A673 (cell line): Measurements from ENCODE around the gene MYO6. TPM values are rescaled to one million over a fixed set of nuclear protein-coding genes. Genes with fewer than 3 reads are reported as not detected.

Source experiments
- BruUV-seq: library from RNA; stranded (reverse); fragments of 400-500 nt; replicated peaks from 2 replicates; lab custom pipeline; 2021; lab: Mats Ljungman, UMichigan
- CTCF ChIA-PET: fragments of 300-600 bp; sonication (Branson Sonifier 250); formaldehyde crosslinking; loops from one replicate; lab custom pipeline; 2022; ENCODE audit warnings: antibody characterized with exemption; lab: Charles Lee
- POLR2A ChIA-PET: fragments of 300-600 bp; sonication (Branson Sonifier 250); formaldehyde crosslinking; loops from one replicate; lab custom pipeline; 2022; ENCODE audit warnings: antibody characterized with exemption; ENCODE audit not compliant: low non-redundant PET; lab: Charles Lee
- DNase-seq: peaks from one replicate; pipeline ENCODE4 v3.0.0-alpha.2; 2015; ENCODE audit warnings: low spot score
- H3K27ac ChIP-seq: fragments of 200-600 bp; sonication (generic); 2 replicates; pipeline ENCODE4 v1.5.1; 2016; ENCODE audit warnings: mixed run types, low read depth, mild to moderate bottlenecking, mixed read lengths, antibody characterized with exemption, low read length; ENCODE audit not compliant: poor library complexity, severe bottlenecking
- H3K27me3 ChIP-seq: fragments of 200-600 bp; sonication (generic); replicated peaks from 2 replicates; pipeline ENCODE4 v1.6.1; 2017; ENCODE audit warnings: mixed run types, low read depth, mild to moderate bottlenecking, mixed read lengths, antibody characterized with exemption, low read length; ENCODE audit not compliant: insufficient read depth, poor library complexity
- H3K36me3 ChIP-seq: fragments of 200-600 bp; sonication (generic); 2 replicates; pipeline ENCODE4 v1.6.1; 2016; ENCODE audit warnings: mixed run types, mild to moderate bottlenecking, mixed read lengths, antibody characterized with exemption, low read length; ENCODE audit not compliant: insufficient read depth, poor library complexity, severe bottlenecking
- H3K4me1 ChIP-seq: fragments of 200-600 bp; sonication (generic); 2 replicates; pipeline ENCODE4 v1.6.1; 2017; ENCODE audit warnings: mixed run types, mild to moderate bottlenecking, mixed read lengths, antibody characterized with exemption, low read length; ENCODE audit not compliant: insufficient read depth, poor library complexity, severe bottlenecking
- H3K4me3 ChIP-seq: fragments of 200-600 bp; sonication (generic); 2 replicates; pipeline ENCODE4 v1.5.1; 2016; ENCODE audit warnings: low read depth, mixed run types, mild to moderate bottlenecking, mixed read lengths, low read length; ENCODE audit not compliant: poor library complexity, severe bottlenecking
- H3K9me3 ChIP-seq: fragments of 200-600 bp; sonication (generic); 2 replicates; pipeline ENCODE4 v1.6.1; 2016; ENCODE audit warnings: mixed run types, low read depth, mild to moderate bottlenecking, mixed read lengths, antibody characterized with exemption, low read length; ENCODE audit not compliant: poor library complexity, severe bottlenecking
- CTCF ChIP-seq: fragments of 300-800, 200-600 bp; sonication (generic); conservative IDR thresholded peaks from 2 replicates; pipeline ENCODE4 v1.5.1; 2017; ENCODE audit warnings: low read depth, mild to moderate bottlenecking, antibody characterized with exemption, low read length, moderate library complexity, mixed read lengths
- EZH2 ChIP-seq: fragments of 200-600 bp; sonication (generic); IDR thresholded peaks from 2 replicates; pipeline ENCODE4 v1.6.1; 2017; ENCODE audit warnings: borderline replicate concordance, low read depth, mild to moderate bottlenecking, mixed read lengths, antibody characterized with exemption, low read length; ENCODE audit not compliant: poor library complexity, severe bottlenecking
- intact Hi-C: fragments of 100-400 bp; cut with micrococcal nuclease; formaldehyde crosslinking; loops from one replicate; pipeline ENCODE4 v1.10.0; 2022; ENCODE audit not compliant: unreplicated experiment
- total RNA-seq: library from RNA; stranded (reverse); gene quantifications from 2 replicates; pipeline ENCODE4 v1.2.3, GENCODE V29; 2021

Gene MYO6
- total RNA-seq, 1 experiment from 2014 or later: 1.8 TPM

GRCh38 chr6:75827163-75827562 lies 78.1 kb downstream of the MYO6 start:
- no peak for DNase-seq
- H3K27me3 ChIP-seq: no peaks in the 10 kb centered on the region
- H3K4me3 ChIP-seq: no peak overlapping the region
- H3K4me1 ChIP-seq: no peaks in the 10 kb centered on the region
- ChIA-PET POLR2A (no interaction called here), CTCF (no interaction called here)
- BruUV-seq: no TSS peak
- intact Hi-C loops: no loop called here
- no peak overlapping the region for H3K27ac ChIP-seq
- H3K36me3 ChIP-seq: no peaks in the 10 kb centered on the region
- no peaks in the 10 kb centered on the region for H3K9me3 ChIP-seq
- no peak for TF ChIP-seq CTCF
- TF ChIP-seq EZH2: no peak

- BruUV-seq: no TSS peak
- no peaks in the 10 kb centered on the region for H3K9me3 ChIP-seq
- intact Hi-C loops: no loop called here
- H3K27ac ChIP-seq: no peak overlapping the region
- ChIA-PET CTCF (no interaction called here), POLR2A (no interaction called here)
- DNase-seq: peak; percentile 9
- H3K4me3 ChIP-seq: no peak overlapping the region
- TF ChIP-seq EZH2 (no peak), CTCF (no peak)
- H3K36me3 ChIP-seq: no peaks in the 10 kb centered on the region
- H3K4me1 ChIP-seq: no peaks in the 10 kb centered on the region
- no peaks in the 10 kb centered on the region for H3K27me3 ChIP-seq
Measured at GRCh38 chr6:75830959-75831885, 82.2 kb downstream of the MYO6 start.

- ChIA-PET CTCF (no interaction called here), POLR2A (no interaction called here)
- no peak for DNase-seq
- no peaks in the 10 kb centered on the region for H3K27me3 ChIP-seq
- no peaks in the 10 kb centered on the region for H3K4me1 ChIP-seq
- BruUV-seq: no TSS peak
- H3K9me3 ChIP-seq: no peaks in the 10 kb centered on the region
- no peaks in the 10 kb centered on the region for H3K36me3 ChIP-seq
- H3K27ac ChIP-seq: no peak overlapping the region
- no peak overlapping the region for H3K4me3 ChIP-seq
- intact Hi-C loops: no loop called here
- no peak for TF ChIP-seq CTCF
- TF ChIP-seq EZH2: no peak
Measured at GRCh38 chr6:75834447-75834846, 85.4 kb downstream of the MYO6 start.
